RPMI7951 (cell line): Measurements from ENCODE around the gene TMEM143. TPM values are rescaled to one million over a fixed set of nuclear protein-coding genes. Genes with fewer than 3 reads are reported as not detected.
"Not testable (repeated sequence)": the region's sequence is repeated elsewhere in the genome, so short reads cannot be mapped to it uniquely, and the experiment has no call there.

Source experiments
- DNase-seq: peaks from one replicate; pipeline ENCODE4 v3.0.0-alpha.2; 2012; ENCODE audit warnings: low read depth
- total RNA-seq: library from RNA; depleted of rRNA; stranded (reverse); fragments of >200 nt; shearing (Covaris generic); gene quantifications from 2 replicates; pipeline ENCODE4 v1.2.3, GENCODE V29; 2014

The TMEM143 gene
- total RNA-seq, 1 experiment from 2014 or later = 4.4 TPM

GRCh38 chr19:48330012-48330681 lies 33.6 kb downstream of the TMEM143 start:
- no peak for DNase-seq

GRCh38 chr19:48329167-48329891 lies 34.4 kb downstream of the TMEM143 start:
- peak; percentile 52 for DNase-seq

- DNase-seq = peak; percentile 96
Measured at GRCh38 chr19:48325265-48325910, 38.4 kb downstream of the TMEM143 start, which contains the start of gene EMP3. Gene EMP3 (plus strand): TSS chr19:48325552. CDS start chr19:48326845, 1,293 bp downstream.

GRCh38 chr19:48321622-48322591 lies 41.8 kb downstream of the TMEM143 start:
- DNase-seq = peak; percentile 98

GRCh38 chr19:48321372-48321621 lies 42.4 kb downstream of the TMEM143 start:
- peak; percentile 90 for DNase-seq

- peak; percentile 75 for DNase-seq
Measured at GRCh38 chr19:48319647-48320541, 43.8 kb downstream of the TMEM143 start.

- no peak for DNase-seq
Measured at GRCh38 chr19:48318286-48318987, 45.3 kb downstream of the TMEM143 start.

GRCh38 chr19:48317708-48317960 lies 46.1 kb downstream of the TMEM143 start:
- DNase-seq = not testable (repeated sequence)

GRCh38 chr19:48315712-48316111 lies 48.0 kb downstream of the TMEM143 start:
- DNase-seq = no peak

GRCh38 chr19:48311384-48311783 lies 52.4 kb downstream of the TMEM143 start:
- DNase-seq = no peak

- DNase-seq = no peak
Measured at GRCh38 chr19:48310227-48310626, 53.5 kb downstream of the TMEM143 start.

- not testable (repeated sequence) for DNase-seq
Measured at GRCh38 chr19:48309731-48310130, 54.0 kb downstream of the TMEM143 start.

- DNase-seq = no peak
Measured at GRCh38 chr19:48308631-48309586, 54.8 kb downstream of the TMEM143 start.

- DNase-seq = no peak
Measured at GRCh38 chr19:48303866-48304265, 59.9 kb downstream of the TMEM143 start.

GRCh38 chr19:48303367-48303766 lies 60.4 kb downstream of the TMEM143 start:
- no peak for DNase-seq

- DNase-seq = no peak
Measured at GRCh38 chr19:48302600-48302959, 61.2 kb downstream of the TMEM143 start.

- DNase-seq = no peak
Measured at GRCh38 chr19:48301886-48302599, 61.7 kb downstream of the TMEM143 start.

- DNase-seq = no peak
Measured at GRCh38 chr19:48297975-48298374, 65.8 kb downstream of the TMEM143 start.
